ENCODE data around the gene RHOC.
A peak's percentile ranks its signal among the peaks of the same experiment; 100 is the strongest.

The RHOC gene

GRCh38 chr1:112711041-112711440 lies 4.1 kb upstream of the RHOC start:
- Histone ChIP-seq H3K27ac (no peak overlapping the region), H3K4me1 (peaks cover 0 to 34% (median 23%) of the 10 kb centered on the region in 4 donors), H3K27me3 (no peaks in the 10 kb centered on the region), H3K9me3 (no peaks in the 10 kb centered on the region), H3K36me3 (no peaks in the 10 kb centered on the region), H3K4me3 (no peak overlapping the region)
- peak in 1 of 2 donors; percentile 59 for DNase-seq
- intact Hi-C loops (cut with DNase I; ENCODE audit: low total_unique reads), result loop anchor here (10.0 kb wide), 1 partner anchor 244 kb away; the partner anchor contains the start of gene SLC16A1
- no peak for TF ChIP-seq CTCF (IDR thresholded peaks at IDR 0.05)

GRCh38 chr1:112710586-112710985 lies 3.7 kb upstream of the RHOC start:
- H3K27me3 ChIP-seq, result no peaks in the 10 kb centered on the region
- no peak for TF ChIP-seq CTCF (IDR thresholded peaks at IDR 0.05)
- intact Hi-C loops (cut with DNase I; ENCODE audit: low total_unique reads), result loop anchor here (10.0 kb wide), 1 partner anchor 244 kb away; the partner anchor contains the start of gene SLC16A1
- H3K4me1 ChIP-seq, result peaks cover 0 to 33% (median 25%) of the 10 kb centered on the region in 4 donors
- DNase-seq, result no peak
- no peaks in the 10 kb centered on the region for H3K9me3 ChIP-seq
- no peak overlapping the region for H3K27ac ChIP-seq
- H3K36me3 ChIP-seq, result no peaks in the 10 kb centered on the region
- no peak overlapping the region for H3K4me3 ChIP-seq

- no peak for TF ChIP-seq CTCF (IDR thresholded peaks at IDR 0.05)
- Histone ChIP-seq H3K27ac (no peak overlapping the region), H3K27me3 (no peaks in the 10 kb centered on the region), H3K9me3 (no peaks in the 10 kb centered on the region), H3K4me3 (no peak overlapping the region), H3K36me3 (no peaks in the 10 kb centered on the region), H3K4me1 (peaks cover 0 to 33% (median 29%) of the 10 kb centered on the region in 4 donors)
- DNase-seq, result no peak
- intact Hi-C loops (cut with DNase I; ENCODE audit: low total_unique reads), result loop anchor here (10.0 kb wide), 1 partner anchor 245 kb away; the partner anchor contains the start of gene SLC16A1
These were observed 3.2 kb upstream of the RHOC start for GRCh38 chr1:112710159-112710558.

GRCh38 chr1:112708489-112708888 lies 1.6 kb upstream of the RHOC start:
- Histone ChIP-seq H3K4me3 (no peak overlapping the region), H3K36me3 (peaks cover 0 to 5% (median 2%) of the 10 kb centered on the region in 3 donors), H3K9me3 (no peaks in the 10 kb centered on the region), H3K27me3 (no peaks in the 10 kb centered on the region), H3K27ac (peak overlapping the region; percentile 96 to 99), H3K4me1 (peaks cover 0 to 33% (median 29%) of the 10 kb centered on the region in 4 donors)
- intact Hi-C loops (cut with DNase I; ENCODE audit: low total_unique reads), result loop anchor here (5.0 kb wide), 1 partner anchor 316 kb away; no protein-coding TSS in a partner anchor
- no peak for DNase-seq
- TF ChIP-seq CTCF (IDR thresholded peaks at IDR 0.05), result no peak

GRCh38 chr1:112708002-112708448 lies 1.1 kb upstream of the RHOC start:
- H3K36me3 ChIP-seq, result peaks cover 2 to 10% (median 7%) of the 10 kb centered on the region in 3 donors
- H3K9me3 ChIP-seq, result no peaks in the 10 kb centered on the region
- intact Hi-C loops (cut with DNase I; ENCODE audit: low total_unique reads), result loop anchor here (5.0 kb wide), 1 partner anchor 316 kb away; no protein-coding TSS in a partner anchor
- H3K4me1 ChIP-seq, result peaks cover 0 to 37% (median 33%) of the 10 kb centered on the region in 4 donors
- no peaks in the 10 kb centered on the region for H3K27me3 ChIP-seq
- no peak for DNase-seq
- peak overlapping the region in 1 of 2 donors; percentile 78 for H3K4me3 ChIP-seq
- H3K27ac ChIP-seq, result peak overlapping the region; percentile 96 to 99
- TF ChIP-seq CTCF (IDR thresholded peaks at IDR 0.05), result no peak

Measured in tibial artery (tissue), 4 donors.